NCI-H2107 treated with DMSO at 0.1 percent for 48 hours (cell line): ENCODE results near the gene CTXN1.

ENCODE experiments used
- DNase-seq: peaks from one replicate; lab custom pipeline; 2025; ENCODE audit not compliant: unreplicated experiment; lab: John Stamatoyannopoulos, UW

Gene CTXN1

GRCh38 chr19:7915250-7916102 lies 10.5 kb downstream of the CTXN1 start:
- DNase-seq = no peak

- no peak for DNase-seq
Observed at GRCh38 chr19:7914598-7915045, 11.3 kb downstream of the CTXN1 start, which contains the start of gene TGFBR3L. TSS of gene TGFBR3L (plus strand) at chr19:7914830.

GRCh38 chr19:7914099-7914498 lies 11.8 kb downstream of the CTXN1 start:
- no peak for DNase-seq

GRCh38 chr19:7913652-7914051 lies 12.3 kb downstream of the CTXN1 start:
- DNase-seq = no peak

- DNase-seq = no peak
Observed at GRCh38 chr19:7912697-7913564, 13.0 kb downstream of the CTXN1 start.

GRCh38 chr19:7912144-7912696 lies 13.7 kb downstream of the CTXN1 start:
- DNase-seq = no peak

- no peak for DNase-seq
Observed at GRCh38 chr19:7911508-7912143, 14.3 kb downstream of the CTXN1 start.

- no peak for DNase-seq
Observed at GRCh38 chr19:7910321-7911161, 15.4 kb downstream of the CTXN1 start.

GRCh38 chr19:7909471-7910067 lies 16.4 kb downstream of the CTXN1 start:
- no peak for DNase-seq

GRCh38 chr19:7908742-7909461 lies 17.0 kb downstream of the CTXN1 start:
- no peak for DNase-seq

- no peak for DNase-seq
Observed at GRCh38 chr19:7908078-7908699, 17.7 kb downstream of the CTXN1 start.

- no peak for DNase-seq
Observed at GRCh38 chr19:7907544-7907943, 18.4 kb downstream of the CTXN1 start.

GRCh38 chr19:7907122-7907521 lies 18.8 kb downstream of the CTXN1 start:
- no peak for DNase-seq

- DNase-seq = no peak
Observed at GRCh38 chr19:7905859-7906258, 20.1 kb downstream of the CTXN1 start.

GRCh38 chr19:7905268-7905667 lies 20.7 kb downstream of the CTXN1 start:
- no peak for DNase-seq

GRCh38 chr19:7904074-7905020 lies 21.6 kb downstream of the CTXN1 start:
- DNase-seq = no peak

GRCh38 chr19:7903244-7904073 lies 22.5 kb downstream of the CTXN1 start, which contains the start of gene MAP2K7:
TSS of gene MAP2K7 (plus strand) at chr19:7903877. CDS start at chr19:7903945, 68 bp downstream.
- peak; percentile 98 for DNase-seq
